GM18499 (cell line): ENCODE results near the gene GNG14.
"Not testable (repeated sequence)": the region's sequence is repeated elsewhere in the genome, so short reads cannot be mapped to it uniquely, and the experiment has no call there.

Experiments
- ATAC-seq: cut with Tn5 transposase; IDR thresholded peaks from one replicate; pipeline ENCODE4 v1.9.1; 2021; ENCODE audit warnings: moderate number of reproducible peaks; ENCODE audit not compliant: insufficient read depth, unreplicated experiment

Gene GNG14

DNA sequence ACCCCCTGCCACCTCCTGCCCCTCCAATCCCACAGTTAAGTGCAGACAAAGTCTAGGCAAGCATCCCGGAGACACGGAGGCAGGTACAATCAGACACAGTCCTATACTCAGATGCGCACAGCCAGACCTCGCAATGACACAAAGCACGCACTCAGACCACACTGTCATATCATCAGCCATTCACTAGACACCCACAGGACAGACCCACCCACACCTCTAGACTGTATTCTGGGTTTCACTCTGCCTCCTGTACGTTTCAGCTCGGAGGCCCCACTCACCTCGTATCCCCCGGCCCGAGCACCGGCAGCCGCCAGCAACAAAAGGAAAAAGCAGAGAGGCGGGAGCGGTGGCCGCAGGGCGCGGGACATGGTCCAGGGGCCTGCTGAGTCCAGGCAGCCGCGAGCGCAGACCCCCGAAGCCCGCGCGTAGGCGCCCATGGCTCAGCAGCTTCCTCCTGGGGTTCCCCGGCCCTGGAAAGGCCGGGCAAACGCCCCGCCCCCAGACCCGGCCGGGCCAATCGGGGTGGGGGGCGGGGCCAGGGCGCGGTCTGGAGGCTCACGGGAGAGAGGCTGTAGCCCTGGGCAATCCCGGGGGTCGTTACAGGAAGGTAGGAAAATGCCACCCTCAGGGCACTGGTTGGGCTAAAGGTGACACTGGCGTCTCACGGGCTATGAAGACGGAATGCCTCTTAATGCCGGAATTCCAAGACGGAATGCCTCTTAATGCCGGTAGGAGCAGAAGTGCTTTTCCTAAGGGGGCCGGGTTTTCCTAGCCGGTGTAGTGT lies 21.3 kb upstream of the GNG14 start, which contains the start of the genes MAN2B1 and WDR83:
Gene MAN2B1, minus strand, starts transcription at position 478 of the 784 bp plus-strand sequence. Its CDS starts 41 bp downstream, at position 437.
Gene WDR83, plus strand, starts transcription at position 543 of the 784 bp plus-strand sequence. CDS start 2,984 bp downstream, outside the sequence.
- no peak for ATAC-seq

- ATAC-seq, result no peak
These were observed 20.0 kb upstream of the GNG14 start for GRCh38 chr19:12667731-12668302.

GRCh38 chr19:12668346-12668745 lies 19.5 kb upstream of the GNG14 start:
- no peak for ATAC-seq

- no peak for ATAC-seq
These were observed 18.9 kb upstream of the GNG14 start for GRCh38 chr19:12668932-12669269.

GRCh38 chr19:12669270-12670158 lies 18.3 kb upstream of the GNG14 start:
- no peak for ATAC-seq

DNA sequence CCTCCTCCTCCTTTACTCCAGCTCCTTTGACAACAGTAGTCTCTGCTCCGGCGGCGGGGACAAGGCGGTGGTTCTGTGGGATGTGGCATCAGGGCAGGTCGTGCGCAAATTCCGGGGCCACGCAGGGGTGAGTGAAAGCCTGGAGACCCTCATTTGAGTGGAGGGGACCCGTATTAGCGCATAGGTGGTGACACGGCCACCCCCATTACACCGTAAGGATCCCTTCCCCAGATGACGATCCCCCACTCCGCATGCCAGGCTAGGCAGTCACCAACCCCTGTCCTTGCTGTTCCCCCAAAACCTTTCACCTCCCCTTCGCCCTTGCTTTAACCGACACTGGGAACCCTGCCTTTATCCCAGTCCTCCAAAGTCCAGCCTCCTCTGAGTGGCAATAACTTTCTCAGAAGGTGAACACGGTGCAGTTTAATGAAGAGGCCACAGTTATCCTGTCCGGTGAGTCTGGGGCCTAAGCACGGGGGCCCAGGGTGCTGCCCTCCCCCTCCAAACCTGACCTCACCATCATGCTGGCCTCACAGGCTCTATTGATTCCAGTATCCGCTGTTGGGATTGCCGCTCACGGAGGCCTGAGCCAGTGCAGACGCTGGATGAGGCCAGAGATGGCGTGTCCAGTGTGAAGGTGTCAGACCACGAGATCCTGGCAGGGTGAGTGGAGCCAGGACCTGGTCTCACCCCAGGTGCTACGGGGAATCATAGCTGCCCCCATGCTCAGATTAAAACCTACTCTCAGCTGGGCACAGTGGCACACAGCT lies 17.5 kb upstream of the GNG14 start:
- ATAC-seq, result no peak

- ATAC-seq, result no peak
These were observed 15.1 kb upstream of the GNG14 start for GRCh38 chr19:12672744-12673143.

DNA sequence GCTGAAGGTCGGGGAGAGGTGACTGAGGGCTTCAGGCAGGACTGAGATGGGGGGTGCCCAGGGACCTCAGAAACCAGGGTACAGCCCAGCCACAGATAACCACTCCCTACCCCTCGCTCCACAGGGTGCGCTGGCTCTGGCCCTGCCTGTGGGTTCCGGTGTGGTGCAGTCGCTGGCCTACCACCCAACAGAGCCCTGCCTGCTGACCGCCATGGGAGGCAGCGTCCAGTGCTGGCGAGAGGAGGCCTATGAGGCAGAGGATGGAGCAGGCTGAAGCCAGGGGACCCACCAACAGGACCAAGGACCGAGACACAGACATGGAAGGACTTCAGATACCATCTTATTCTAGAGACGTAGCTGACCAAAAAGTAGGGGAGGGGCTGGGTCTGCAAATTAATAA lies 12.4 kb upstream of the GNG14 start:
- ATAC-seq, result no peak

DNA sequence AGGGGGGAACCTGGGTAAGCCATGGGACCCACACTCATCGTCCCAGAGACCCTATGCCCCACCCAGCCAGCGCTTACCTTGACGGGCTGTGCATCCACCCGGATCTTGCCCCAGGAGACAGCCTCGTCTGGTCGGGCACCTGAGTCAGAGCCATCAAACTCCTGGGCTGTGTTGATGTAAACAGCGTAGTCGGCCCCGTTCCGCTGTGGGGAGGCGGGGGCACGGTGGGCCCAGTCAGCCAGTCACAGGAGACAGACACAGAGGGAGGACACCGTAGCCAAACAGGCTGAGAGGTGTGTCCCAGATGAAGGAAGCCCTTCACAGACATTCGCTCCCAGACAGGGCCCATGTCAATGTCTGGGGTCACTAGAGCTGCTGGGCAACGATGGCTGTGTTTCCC lies 11.9 kb upstream of the GNG14 start:
- ATAC-seq, result no peak

DNA sequence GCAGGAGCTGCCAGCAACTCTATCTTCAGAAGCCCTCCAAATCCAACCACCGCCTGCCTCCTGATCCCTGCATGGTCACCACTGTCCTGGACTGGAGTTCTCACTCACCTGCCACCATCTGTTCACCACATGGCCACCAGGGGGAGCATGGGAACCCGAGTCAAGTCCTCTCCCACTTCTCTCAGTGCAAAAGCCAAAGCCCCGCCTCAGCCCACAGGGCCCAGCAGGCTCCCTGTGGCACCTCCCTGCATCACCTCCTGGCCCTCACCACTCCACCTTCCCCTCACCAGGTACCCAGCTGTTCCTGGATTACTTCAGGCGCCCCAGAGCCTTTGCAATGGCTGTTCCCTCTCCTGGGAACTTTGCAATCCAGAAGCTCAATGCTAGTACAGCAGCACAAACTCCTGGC lies 11.4 kb upstream of the GNG14 start:
- ATAC-seq, result no peak

- ATAC-seq, result no peak
These were observed 10.9 kb upstream of the GNG14 start for GRCh38 chr19:12676928-12677327.

DNA sequence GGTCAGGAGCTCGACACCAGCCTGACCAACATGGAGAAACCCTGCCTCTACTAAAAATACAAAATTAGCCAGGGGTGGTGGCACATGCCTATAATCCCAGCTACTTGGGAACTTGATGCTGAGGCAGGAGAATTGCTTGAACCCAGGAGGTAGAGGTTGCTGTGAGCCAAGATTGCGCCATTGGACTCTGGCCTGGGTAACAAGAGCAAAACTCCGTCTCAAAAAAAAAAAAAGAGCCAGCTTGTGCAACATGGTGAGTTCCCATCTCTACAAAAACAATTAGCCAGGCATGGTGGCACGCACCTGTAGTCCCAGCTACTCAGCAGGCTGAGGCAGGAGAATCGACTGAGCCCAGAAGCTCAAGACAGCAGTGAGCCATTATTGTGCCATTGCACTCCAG lies 9.8 kb upstream of the GNG14 start:
- ATAC-seq, result not testable (repeated sequence)

DNA sequence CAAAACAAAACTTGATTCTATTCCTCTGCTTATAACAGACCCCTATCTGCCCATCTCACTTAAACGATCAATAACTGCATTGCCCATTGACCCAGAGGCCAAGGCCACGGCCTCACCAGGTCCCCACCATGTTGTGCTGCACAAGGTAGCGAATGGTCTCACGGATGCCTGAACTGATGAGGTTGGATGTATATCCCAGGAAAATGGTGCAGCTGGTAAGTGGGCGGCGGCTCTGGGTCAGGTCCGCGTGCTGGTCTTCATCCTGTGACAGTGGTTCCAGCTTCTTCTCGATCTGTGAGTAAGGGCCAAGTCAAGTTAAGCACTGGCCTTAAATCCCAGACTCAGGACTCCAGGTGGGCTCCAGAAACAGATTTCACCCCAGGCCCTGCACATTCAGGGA lies 7.8 kb upstream of the GNG14 start:
- no peak for ATAC-seq

GRCh38 chr19:12681074-12681987 lies 6.5 kb upstream of the GNG14 start, which contains the start of gene DHPS:
DHPS (minus strand) TSS chr19:12681880; CDS start chr19:12681766, 114 bp downstream.
- ATAC-seq, result peak; percentile 46

GRCh38 chr19:12685831-12686230 lies 2.0 kb upstream of the GNG14 start:
- ATAC-seq, result no peak

DNA sequence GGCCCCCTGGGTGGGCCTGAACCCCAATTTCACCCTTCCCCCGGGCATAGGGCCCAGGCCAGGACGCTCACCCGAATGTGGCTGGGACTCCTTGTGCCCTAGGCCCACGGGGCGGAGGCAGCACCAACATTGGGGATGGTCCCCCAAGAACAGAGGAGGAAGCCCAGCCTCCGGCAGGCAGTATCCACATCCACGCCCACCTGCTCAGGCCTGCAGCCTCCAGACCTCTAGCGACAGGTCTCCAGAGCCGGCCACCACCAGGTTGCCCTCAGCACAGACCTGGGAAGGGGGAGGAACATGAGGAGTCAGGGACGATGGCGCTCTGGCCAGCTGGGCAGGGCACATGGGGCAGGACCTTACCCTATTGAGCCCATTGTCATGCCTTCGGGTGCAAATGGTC lies 1.2 kb downstream of the GNG14 start:
- no peak for ATAC-seq

DNA sequence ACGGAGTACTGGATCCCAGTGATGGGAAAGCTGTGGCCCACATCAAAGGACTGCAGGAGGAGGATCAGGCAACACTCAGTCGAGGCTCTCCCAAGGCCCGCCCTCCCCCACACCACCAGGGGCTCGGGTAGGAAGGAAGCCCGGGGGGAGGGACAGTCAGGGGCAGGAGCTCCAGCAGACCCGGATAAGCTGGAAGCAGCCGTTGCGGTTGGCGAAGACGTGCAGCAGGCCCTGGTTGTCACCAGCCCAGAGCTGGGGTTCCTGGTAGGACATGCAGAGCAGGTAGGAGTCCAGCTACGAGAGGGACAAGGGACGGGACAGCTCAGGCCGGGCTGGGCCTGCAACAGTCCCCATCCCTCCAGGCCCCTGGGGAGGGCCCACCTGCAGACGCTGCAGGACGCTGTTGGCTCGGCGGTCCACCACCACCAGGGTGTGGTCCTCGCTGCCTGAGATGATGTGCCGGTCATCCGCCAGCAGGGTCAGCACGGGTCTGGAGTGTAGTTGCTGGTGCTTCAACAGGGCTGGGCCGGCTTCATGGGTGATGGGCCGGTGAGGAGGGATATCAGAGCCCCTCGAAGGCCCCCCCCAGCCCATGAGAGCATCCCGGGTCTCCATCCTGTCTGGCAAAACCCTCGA lies 1.9 kb downstream of the GNG14 start:
- ATAC-seq, result no peak

DNA sequence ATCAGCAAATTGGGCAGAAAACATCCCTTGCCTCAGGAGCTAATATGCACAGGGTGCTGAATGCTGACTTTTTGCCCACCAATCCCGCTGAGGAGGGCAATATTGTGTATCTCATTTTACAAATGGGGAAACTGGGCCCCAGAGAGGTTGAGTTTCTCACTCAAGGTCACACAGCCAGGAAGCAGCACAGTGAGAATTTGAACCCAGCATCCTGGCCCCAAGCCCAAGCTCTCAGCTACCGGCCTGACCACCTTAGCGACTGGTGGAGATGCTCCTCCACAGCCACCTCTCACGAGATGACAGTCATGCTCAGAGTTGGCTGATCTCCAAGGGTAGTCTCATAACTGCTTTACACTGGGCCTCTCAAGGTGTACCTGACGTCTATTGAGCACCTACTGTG lies 5.2 kb downstream of the GNG14 start:
- ATAC-seq, result no peak

GRCh38 chr19:12694641-12695040 lies 6.8 kb downstream of the GNG14 start:
- no peak for ATAC-seq
